Activated CD4-positive, alpha-beta T cell treated with anti-CD3 and anti-CD28 coated beads, Interleukin-2, amount 10 ng/mL, durations not matched to agents 7 days and 5 days (primary cell): Measurements from ENCODE around the gene NR1I3. TPM values are rescaled to one million over a fixed set of nuclear protein-coding genes. Genes with fewer than 3 reads are reported as not detected.

ENCODE experiments used
- CTCF ChIA-PET: fragments of 350-600 bp; sonication (Branson Sonifier 250); formaldehyde crosslinking; loops from one replicate; lab custom pipeline; 2021; ENCODE audit warnings: antibody characterized with exemption; lab: Charles Lee
- POLR2A ChIA-PET: fragments of 350-600 bp; sonication (Branson Sonifier 250); formaldehyde crosslinking; loops from one replicate; lab custom pipeline; 2021; ENCODE audit warnings: antibody characterized with exemption; lab: Charles Lee
- DNase-seq: peaks from one replicate; pipeline ENCODE4 v3.0.0-alpha.2; 2020
- H3K27ac Mint-ChIP-seq: one replicate; pipeline ENCODE4 v1.8.0; 2021; ENCODE audit warnings: mild to moderate bottlenecking, moderate library complexity, mixed read lengths
- H3K27me3 Mint-ChIP-seq: one replicate; pipeline ENCODE4 v1.8.0; 2021; ENCODE audit warnings: mixed read lengths
- H3K36me3 Mint-ChIP-seq: one replicate; pipeline ENCODE4 v1.8.0; 2021; ENCODE audit warnings: low read depth, mixed read lengths
- H3K4me1 Mint-ChIP-seq: one replicate; pipeline ENCODE4 v1.8.0; 2021; ENCODE audit warnings: mixed read lengths
- H3K4me3 Mint-ChIP-seq: one replicate; pipeline ENCODE4 v1.8.0; 2021; ENCODE audit warnings: mild to moderate bottlenecking, moderate library complexity, mixed read lengths
- H3K9me3 Mint-ChIP-seq: one replicate; pipeline ENCODE4 v1.8.0; 2021; ENCODE audit warnings: mixed read lengths
- total RNA-seq, 2 experiments: library from RNA; stranded (reverse); gene quantifications; one replicate each; pipeline ENCODE4 v1.2.3, GENCODE V29; 2021

NR1I3 gene
- total RNA-seq, 2 experiments from 2014 or later, result not detected

DNA sequence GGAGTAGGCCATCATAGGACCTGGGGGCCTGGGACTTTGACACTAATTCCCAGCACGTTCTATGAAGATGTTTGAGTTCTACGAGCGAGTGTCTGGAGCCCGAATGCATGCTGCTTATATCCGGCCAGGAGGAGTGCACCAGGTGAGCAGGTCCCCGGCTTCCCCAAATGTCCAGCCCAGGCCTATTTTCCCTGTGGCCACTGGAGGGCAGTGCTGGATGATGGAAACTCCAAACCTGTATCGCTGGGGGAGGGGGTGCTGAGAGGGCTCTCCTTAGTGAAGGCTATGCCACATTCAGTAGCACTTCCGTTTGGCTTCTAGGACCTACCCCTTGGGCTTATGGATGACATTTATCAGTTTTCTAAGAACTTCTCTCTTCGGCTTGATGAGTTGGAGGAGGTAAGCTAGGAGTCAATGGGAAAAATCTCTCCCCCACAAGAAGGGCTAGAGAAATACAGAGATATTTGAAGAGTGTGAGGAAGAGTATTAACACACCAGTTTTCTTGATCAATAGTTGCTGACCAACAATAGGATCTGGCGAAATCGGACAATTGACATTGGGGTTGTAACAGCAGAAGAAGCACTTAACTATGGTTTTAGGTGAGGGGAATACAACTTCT is 28.1 kb downstream of the NR1I3 start:
- H3K36me3 Mint-ChIP-seq, result peaks cover 67% of the 10 kb centered on the region
- no peaks in the 10 kb centered on the region for H3K27me3 Mint-ChIP-seq
- H3K27ac Mint-ChIP-seq, result no peak overlapping the region
- no peak overlapping the region for H3K4me3 Mint-ChIP-seq
- no peaks in the 10 kb centered on the region for H3K9me3 Mint-ChIP-seq
- ChIA-PET CTCF (interaction anchor here (0.6 to 4.0 kb wide), 7 partner anchors 8 to 310 kb away, joined by 3 to 21 read pairs (median 6); partner anchors contain the start of genes NDUFS2 and TOMM40L), POLR2A (no interaction called here)
- H3K4me1 Mint-ChIP-seq, result peaks cover 48% of the 10 kb centered on the region
- peak; percentile 79 for DNase-seq

DNA sequence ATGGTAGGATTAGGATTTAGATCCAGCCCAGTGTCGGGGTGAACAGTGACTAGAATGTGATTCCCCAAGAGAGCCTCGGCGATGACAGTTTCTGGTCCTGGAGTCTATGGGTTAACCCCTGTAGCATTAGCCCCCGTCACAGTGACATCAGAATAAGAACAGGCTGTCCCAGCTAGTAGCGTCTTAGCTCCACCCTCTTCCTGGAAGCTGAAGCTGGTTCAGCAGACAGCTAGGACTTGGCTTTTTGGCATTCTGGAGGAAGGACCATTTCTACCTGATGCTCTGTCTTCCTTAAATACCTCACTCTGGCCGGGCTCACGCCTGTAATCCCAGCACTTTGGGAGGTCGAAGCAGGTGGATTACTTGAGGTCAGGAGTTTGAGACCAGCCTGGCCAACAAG is 30.8 kb downstream of the NR1I3 start:
- Mint-ChIP-seq H3K4me1 (peaks cover 59% of the 10 kb centered on the region), H3K36me3 (peaks cover 65% of the 10 kb centered on the region), H3K4me3 (no peak overlapping the region), H3K27ac (no peak overlapping the region), H3K9me3 (no peaks in the 10 kb centered on the region), H3K27me3 (no peaks in the 10 kb centered on the region)
- CTCF ChIA-PET, result interaction anchor here (1.0 to 1.8 kb wide), 3 partner anchors 18 to 233 kb away, joined by 3 to 5 read pairs (median 4); partner anchors contain the start of gene TOMM40L
- no peak for DNase-seq
- POLR2A ChIA-PET, result no interaction called here

DNA sequence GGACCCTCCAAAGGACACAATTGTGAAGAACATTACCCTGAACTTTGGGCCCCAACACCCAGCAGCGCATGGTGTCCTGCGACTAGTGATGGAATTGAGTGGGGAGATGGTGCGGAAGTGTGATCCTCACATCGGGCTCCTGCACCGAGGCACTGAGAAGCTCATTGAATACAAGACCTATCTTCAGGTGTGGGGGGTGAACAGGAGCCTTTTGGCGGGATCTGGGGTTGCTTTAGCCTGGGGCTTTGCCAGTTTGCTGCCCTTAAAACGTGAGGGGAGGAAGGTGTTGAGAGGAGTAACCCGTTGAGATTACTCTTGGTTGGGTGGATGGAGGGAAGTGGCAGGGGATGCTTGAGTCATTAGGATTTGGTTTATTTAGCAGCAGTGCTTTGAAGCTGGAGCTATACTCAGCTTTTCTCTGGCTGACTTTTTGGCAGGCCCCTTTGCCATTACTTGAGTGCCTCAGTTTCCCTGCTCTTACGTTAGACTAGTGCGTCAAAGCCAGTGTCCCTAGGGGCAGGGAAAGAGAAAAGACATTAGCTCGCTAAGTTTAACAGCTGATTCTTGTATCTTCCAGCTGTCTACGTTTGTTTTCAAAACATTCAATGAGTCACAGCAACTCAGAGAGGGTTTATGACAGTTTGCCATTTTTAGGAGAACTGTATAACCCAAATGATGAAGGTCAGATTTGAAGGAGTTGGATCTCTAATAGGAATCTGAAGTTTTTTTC is 31.4 kb downstream of the NR1I3 start:
- H3K36me3 Mint-ChIP-seq, result peaks cover 61% of the 10 kb centered on the region

DNA sequence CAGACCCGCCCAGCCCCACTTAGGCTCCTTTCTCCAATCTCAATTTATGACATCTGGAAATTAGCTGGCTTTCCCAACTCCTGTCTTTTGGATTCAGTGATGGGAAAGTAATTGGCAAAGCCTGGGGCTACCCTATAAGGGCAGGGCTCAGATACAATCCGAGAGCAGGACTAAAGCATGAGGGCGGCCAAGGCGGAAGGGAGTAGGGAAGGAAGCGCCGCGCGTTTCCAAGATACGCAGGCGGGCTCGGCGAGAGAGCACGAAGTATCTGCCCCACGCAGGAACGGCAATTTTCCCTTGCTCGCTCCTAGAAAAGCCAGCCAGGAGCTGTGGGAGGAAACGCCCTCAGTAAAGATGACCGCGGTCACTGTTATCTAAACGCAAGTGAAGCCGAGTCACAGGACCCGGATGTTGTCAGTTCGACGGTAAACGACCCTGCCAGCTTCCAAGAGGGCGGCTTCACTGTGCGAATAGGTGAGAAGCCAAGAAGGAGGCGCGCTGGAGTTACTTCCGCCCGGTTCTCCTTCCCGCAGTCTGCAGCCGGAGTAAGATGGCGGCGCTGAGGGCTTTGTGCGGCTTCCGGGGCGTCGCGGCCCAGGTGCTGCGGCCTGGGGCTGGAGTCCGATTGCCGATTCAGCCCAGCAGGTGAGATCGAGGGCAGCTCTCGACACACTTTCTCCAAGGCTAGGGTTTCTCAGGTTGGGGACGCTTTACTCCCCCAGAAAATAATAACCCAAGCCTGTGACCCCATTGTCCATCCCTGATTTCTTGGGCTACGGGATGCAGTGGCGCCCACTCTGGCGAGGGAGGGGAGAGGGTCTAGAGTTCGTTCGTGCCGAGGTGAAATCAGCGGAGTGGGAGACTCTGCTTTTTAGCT is 35.9 kb downstream of the NR1I3 start, which contains the start of gene NDUFS2:
Gene NDUFS2, plus strand, starts transcription at position 532 of the 877 bp plus-strand sequence. Its CDS starts 19 bp downstream, at position 551.
- Mint-ChIP-seq H3K4me1 (peaks cover 75% of the 10 kb centered on the region), H3K4me3 (peak within 1 kb of the TSS; percentile 96), H3K27ac (peak within 1 kb of the TSS; percentile 98), H3K9me3 (no peaks in the 10 kb centered on the region), H3K27me3 (no peaks in the 10 kb centered on the region), H3K36me3 (peaks cover 39% of the 10 kb centered on the region)
- ChIA-PET CTCF (interaction anchor here (0.9 to 3.1 kb wide), 17 partner anchors 9 to 188 kb away, joined by 3 to 36 read pairs (median 5); partner anchors contain the start of genes PPOX and TOMM40L), POLR2A (interaction anchor here (0.6 to 1.5 kb wide), 2 partner anchors 9 to 24 kb away, joined by 3 to 6 read pairs; partner anchors contain the start of gene TOMM40L)
- peak; percentile 98 for DNase-seq

More for the DNA sequence above, 31.4 kb downstream of the NR1I3 start:
- Mint-ChIP-seq H3K9me3 (no peaks in the 10 kb centered on the region), H3K27ac (peak overlapping the region; percentile 34), H3K4me1 (peaks cover 65% of the 10 kb centered on the region), H3K27me3 (no peaks in the 10 kb centered on the region), H3K4me3 (no peak overlapping the region)
- no peak for DNase-seq
- POLR2A ChIA-PET, result no interaction called here
- CTCF ChIA-PET, result interaction anchor here (1.0 to 2.0 kb wide), 6 partner anchors 14 to 233 kb away, joined by 3 to 11 read pairs (median 4); partner anchors contain the start of gene TOMM40L

DNA sequence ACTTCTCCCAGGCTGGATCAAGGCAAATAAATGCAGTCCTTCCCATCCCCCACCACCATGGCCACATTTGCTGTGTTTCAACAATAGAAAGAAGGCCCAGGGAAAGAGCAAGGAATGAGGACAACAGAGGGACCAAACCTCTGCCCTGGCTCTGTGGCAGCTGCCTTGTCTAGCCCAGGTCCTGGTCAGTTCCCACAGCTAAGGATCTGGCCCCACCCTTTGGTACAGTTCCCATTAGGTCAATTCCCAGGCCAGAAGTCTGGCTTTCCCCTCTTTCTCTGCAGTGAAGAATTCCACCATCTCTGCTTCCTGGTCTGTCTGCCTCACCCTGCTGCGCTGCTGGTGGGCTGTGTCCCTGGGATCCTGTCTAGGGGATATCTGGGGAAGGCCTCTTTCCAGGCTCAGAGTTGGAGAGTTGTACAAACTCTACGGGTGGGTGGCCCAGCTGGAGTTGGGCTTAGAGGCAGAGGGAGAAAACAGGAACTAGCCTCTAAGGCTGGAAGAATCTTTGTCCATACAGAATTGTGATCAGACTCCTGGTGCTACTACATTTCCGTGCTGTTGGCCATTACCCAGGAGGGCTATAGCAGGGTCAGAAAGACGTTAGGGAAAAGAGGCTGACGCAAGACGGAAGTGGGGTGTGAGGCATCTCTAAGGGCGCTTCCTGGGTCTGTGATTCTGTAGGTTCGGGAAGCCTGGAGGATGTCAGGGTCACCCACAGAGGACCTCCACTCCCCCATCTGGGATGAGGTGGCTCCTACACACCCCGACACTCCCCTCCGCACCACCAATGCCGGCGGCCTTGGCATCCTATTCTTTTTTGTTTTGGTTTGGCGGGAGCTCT is 36.8 kb downstream of the NR1I3 start:
- peaks cover 31% of the 10 kb centered on the region for H3K36me3 Mint-ChIP-seq
- H3K4me1 Mint-ChIP-seq, result peaks cover 69% of the 10 kb centered on the region
- no peaks in the 10 kb centered on the region for H3K27me3 Mint-ChIP-seq
- POLR2A ChIA-PET, result interaction anchor here (0.6 to 1.5 kb wide), 2 partner anchors 8 to 24 kb away, joined by 3 to 6 read pairs; partner anchors contain the start of gene TOMM40L
- H3K9me3 Mint-ChIP-seq, result no peaks in the 10 kb centered on the region
- H3K4me3 Mint-ChIP-seq, result peak overlapping the region; percentile 96
- peak overlapping the region; percentile 98 for H3K27ac Mint-ChIP-seq
- CTCF ChIA-PET, result interaction anchor here (0.7 to 3.1 kb wide), 17 partner anchors 9 to 188 kb away, joined by 3 to 36 read pairs (median 4); partner anchors contain the start of genes PPOX and TOMM40L
- no peak for DNase-seq

DNA sequence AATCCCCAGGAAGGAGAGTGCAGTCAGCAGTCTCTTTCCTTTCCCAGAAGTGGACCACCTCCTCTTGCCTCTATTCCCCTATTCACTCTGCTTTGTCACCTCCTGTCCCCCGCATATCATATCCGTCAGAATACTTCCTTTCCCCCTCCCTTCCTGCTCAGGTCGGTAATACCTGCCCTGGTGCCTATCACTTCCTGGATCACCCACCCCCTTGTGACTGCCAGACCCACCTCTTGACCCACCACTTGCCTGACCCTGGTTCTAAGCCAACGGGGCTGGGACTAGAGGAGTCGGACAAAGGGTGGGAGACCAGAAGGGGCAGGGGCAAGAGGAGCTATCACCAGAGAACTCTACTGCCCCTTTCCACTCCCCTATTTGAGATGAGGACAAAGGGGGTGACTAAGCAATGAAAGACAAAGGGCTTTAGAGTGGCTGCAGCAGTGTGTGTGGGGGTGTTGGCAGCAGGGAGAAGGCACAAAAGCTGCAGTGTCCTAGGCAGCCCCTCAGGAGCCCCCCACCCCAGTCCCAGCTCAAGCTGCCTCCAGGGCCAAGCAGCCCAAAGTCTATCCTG is 37.5 kb downstream of the NR1I3 start:
- H3K36me3 Mint-ChIP-seq, result peaks cover 28% of the 10 kb centered on the region
- CTCF ChIA-PET, result interaction anchor here (0.7 to 3.1 kb wide), 7 partner anchors 9 to 181 kb away, joined by 3 to 36 read pairs (median 8); partner anchors contain the start of genes PPOX and TOMM40L
- POLR2A ChIA-PET, result no interaction called here
- no peak for DNase-seq
- H3K27ac Mint-ChIP-seq, result peak overlapping the region; percentile 98
- peaks cover 65% of the 10 kb centered on the region for H3K4me1 Mint-ChIP-seq
- no peaks in the 10 kb centered on the region for H3K27me3 Mint-ChIP-seq
- H3K9me3 Mint-ChIP-seq, result no peaks in the 10 kb centered on the region
- H3K4me3 Mint-ChIP-seq, result no peak overlapping the region

DNA sequence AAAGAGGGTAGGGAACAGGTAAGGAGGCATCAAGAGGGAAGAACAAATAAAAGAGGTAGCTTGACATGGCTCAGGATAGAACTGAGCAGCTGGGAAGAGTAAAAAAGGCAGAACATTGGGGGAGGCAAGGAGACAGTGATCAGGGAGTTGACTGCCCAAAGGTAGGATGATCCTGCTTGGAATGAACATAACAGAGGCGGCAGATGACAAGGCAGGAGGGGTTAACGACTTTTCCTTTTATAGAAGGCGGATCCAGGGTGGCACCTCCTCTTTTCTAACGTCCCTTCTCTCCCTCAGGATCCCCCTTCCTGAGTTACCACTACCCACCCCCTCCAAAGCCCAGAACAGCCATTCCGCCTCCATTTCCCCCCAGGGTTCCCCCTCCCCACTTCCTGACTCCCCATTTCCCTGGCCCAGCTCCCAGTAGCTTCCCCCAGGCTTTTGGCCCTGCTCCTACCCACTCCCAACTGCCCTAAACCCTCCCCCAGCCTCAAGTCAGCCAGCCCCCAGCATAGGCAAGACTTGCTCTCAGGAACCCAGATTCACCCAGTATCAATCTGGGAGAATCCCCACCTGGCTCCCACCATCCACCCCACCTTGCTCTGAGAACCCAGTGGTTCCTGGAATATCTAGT is 38.4 kb downstream of the NR1I3 start:
- H3K27me3 Mint-ChIP-seq, result no peaks in the 10 kb centered on the region
- no peak overlapping the region for H3K4me3 Mint-ChIP-seq
- peaks cover 22% of the 10 kb centered on the region for H3K36me3 Mint-ChIP-seq
- H3K9me3 Mint-ChIP-seq, result no peaks in the 10 kb centered on the region
- ChIA-PET CTCF (interaction anchor here (0.9 to 1.4 kb wide), 3 partner anchors 9 to 17 kb away, joined by 3 to 5 read pairs (median 3); no protein-coding TSS in a partner anchor), POLR2A (no interaction called here)
- peaks cover 66% of the 10 kb centered on the region for H3K4me1 Mint-ChIP-seq
- DNase-seq, result no peak
- H3K27ac Mint-ChIP-seq, result peak overlapping the region; percentile 98

DNA sequence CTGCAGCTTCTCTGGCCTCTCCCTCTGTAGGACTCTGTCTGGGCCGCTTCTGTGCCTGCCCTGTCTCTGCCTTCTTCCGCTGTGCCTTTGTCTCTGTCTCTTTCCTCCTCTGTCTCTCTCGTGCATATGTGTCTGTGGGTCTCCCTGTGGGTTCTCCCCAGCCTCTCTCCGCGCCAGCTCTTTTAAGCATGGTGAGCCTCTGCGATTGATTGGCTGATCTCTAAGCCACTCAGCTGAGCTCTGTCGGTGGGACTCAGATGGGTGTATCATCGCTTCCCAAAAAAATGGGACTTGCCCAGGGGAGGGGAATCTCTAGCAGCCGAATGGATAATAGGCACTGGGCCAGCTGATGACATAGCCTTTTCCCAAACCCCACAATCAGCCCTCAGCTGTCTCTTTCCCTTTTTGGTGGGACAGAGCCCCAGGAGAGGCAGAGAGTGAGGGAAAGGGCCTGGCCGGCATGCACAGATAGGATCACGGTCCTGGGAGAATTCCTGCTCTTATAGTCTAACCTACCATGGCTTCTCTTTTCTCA is 39.0 kb downstream of the NR1I3 start, which contains the start of gene ADAMTS4:
Gene ADAMTS4, minus strand, starts transcription at position 158 of the 535 bp plus-strand sequence. CDS start 427 bp downstream, outside the sequence.
- no peak within 1 kb of the TSS for H3K4me3 Mint-ChIP-seq
- H3K4me1 Mint-ChIP-seq, result peaks cover 62% of the 10 kb centered on the region
- POLR2A ChIA-PET, result no interaction called here

DNA sequence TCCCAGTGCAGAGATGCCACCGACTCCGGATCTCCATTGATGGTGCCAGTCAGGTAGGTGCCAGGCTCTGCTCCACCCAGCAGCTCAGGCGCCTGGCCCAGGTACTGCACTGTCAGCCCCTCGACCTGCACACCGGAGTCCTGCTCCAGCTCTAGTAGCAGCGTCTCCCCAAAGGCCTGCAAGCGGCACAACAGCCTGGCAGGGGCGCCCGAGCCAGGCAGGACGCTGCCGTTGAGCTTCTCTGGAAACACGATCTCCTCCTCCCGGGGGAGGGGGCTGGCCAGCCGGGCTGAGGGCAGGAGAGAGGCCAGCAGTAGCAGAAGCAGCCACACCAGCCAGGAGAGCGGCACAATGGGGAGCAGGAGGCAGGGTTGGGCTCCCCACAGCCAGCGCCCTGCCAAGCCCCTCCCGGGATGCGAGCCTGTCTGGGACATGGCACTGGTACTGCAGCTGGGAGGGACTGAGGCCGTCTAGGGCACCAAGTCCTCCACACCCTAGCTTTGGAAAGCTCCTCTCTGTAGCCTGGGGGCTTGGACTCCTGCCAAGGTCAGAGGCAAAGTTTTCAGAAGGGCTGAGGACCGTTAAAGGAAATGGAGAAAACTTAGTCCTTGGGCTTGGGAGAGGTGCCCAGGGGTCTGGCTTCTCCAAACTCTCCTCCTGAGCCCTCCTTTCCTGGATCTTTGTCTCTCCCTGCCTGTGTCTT is 39.7 kb downstream of the NR1I3 start:
- H3K36me3 Mint-ChIP-seq, result peaks cover 9% of the 10 kb centered on the region

More for the DNA sequence above, 39.0 kb downstream of the NR1I3 start, which contains the start of gene ADAMTS4:
- no peak for DNase-seq
- H3K27me3 Mint-ChIP-seq, result no peaks in the 10 kb centered on the region
- H3K27ac Mint-ChIP-seq, result peak within 1 kb of the TSS; percentile 98
- H3K9me3 Mint-ChIP-seq, result no peaks in the 10 kb centered on the region
- H3K36me3 Mint-ChIP-seq, result peaks cover 15% of the 10 kb centered on the region
- CTCF ChIA-PET, result interaction anchor here (0.7 to 1.4 kb wide), 7 partner anchors 8 to 191 kb away, joined by 3 to 5 read pairs (median 4); no protein-coding TSS in a partner anchor

More for the DNA sequence above, 39.7 kb downstream of the NR1I3 start:
- CTCF ChIA-PET, result interaction anchor here (0.5 to 2.0 kb wide), 9 partner anchors 7 to 191 kb away, joined by 3 to 6 read pairs (median 4); partner anchors contain the start of gene TOMM40L
- Mint-ChIP-seq H3K27ac (no peak overlapping the region), H3K4me1 (peaks cover 56% of the 10 kb centered on the region), H3K9me3 (no peaks in the 10 kb centered on the region), H3K4me3 (no peak overlapping the region), H3K27me3 (no peaks in the 10 kb centered on the region)
- no peak for DNase-seq
- POLR2A ChIA-PET, result interaction anchor here (0.5 kb wide), 1 partner anchor 10 kb away, joined by 9 read pairs; no protein-coding TSS in a partner anchor
